Right renal cortex interstitium (tissue), 3 donors: ENCODE results near the gene SLC25A22. TPM values are rescaled to one million over a fixed set of nuclear protein-coding genes. Genes with fewer than 3 reads are reported as not detected.

Source experiments
- DNase-seq, 3 donors: peaks; one replicate each; pipeline ENCODE4 v3.0.0-alpha.2; 2013; ENCODE audit warnings: low read depth in 3 of 3, low spot score in 2 of 3
- polyA plus RNA-seq, 3 donors: library from polyadenylated mRNA; unstranded; fragments of 120-200 nt; gene quantifications; one replicate each; pipeline ENCODE4 v1.2.1, GENCODE V29; 2013; ENCODE audit not compliant: insufficient read length in 3 of 3

Gene SLC25A22
- polyA plus RNA-seq, 3 donors, result 10.8 to 11.5 (median 10.9) TPM

DNA sequence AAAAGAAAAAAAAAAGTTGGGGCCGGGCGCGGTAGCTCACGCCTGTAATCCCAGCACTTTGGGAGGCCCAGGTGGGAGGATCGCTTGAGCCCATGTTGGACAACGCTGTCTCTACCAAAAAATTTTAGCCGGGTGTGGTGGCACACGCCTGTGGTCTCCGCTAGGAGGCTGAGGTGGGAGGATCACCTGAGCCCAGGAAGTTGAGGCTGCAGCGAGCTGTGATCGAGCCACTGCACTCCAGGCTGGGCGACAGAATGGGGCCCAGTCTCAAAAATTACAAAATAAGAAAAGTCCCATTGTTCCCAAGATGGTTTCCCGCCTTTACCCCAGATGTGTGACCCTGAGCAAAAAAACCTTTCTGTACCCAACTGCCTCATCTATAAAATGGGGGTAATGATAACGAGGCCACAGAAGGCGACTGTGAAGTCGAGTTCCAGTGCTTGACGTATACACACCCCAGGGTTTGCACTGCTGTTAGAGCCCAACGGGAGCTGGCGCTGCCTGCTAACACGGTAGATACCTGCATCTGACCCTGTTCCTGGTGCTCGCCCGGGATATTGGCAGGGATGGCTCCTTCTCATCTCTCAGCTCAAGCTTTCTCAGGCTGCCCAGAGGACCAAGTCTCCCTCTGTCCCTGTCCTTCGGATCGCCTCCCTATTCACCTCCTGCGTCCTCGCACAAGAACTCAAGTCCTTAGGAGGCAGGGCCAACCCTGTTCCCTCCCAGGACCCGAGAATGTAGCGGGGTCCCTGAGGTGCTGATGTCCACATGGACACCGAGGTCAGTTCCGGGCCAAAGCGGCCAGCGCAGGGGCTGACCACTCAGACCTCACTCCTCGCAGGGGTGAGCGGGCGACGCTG, 10.6 kb upstream of the SLC25A22 start:
- DNase-seq, result no peak

DNA sequence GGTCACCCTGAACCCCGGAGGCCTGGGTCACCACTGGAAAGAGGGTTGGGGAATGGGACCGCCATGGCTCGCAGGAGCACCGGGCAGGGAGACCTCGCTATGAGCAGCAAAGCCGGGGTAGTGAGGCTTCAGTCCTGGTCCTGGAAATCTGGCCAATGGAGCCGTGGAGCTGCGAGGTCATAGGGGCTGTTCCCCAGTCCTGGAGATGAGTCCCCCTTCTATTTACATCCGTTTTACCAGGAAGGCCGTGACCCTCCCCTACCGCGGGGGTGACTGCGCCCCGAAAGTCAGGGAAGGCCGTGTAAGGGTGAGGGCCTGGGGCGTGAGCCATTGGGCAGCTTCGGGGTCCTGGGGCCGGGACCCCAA, 6.5 kb upstream of the SLC25A22 start:
- DNase-seq, result no peak

DNA sequence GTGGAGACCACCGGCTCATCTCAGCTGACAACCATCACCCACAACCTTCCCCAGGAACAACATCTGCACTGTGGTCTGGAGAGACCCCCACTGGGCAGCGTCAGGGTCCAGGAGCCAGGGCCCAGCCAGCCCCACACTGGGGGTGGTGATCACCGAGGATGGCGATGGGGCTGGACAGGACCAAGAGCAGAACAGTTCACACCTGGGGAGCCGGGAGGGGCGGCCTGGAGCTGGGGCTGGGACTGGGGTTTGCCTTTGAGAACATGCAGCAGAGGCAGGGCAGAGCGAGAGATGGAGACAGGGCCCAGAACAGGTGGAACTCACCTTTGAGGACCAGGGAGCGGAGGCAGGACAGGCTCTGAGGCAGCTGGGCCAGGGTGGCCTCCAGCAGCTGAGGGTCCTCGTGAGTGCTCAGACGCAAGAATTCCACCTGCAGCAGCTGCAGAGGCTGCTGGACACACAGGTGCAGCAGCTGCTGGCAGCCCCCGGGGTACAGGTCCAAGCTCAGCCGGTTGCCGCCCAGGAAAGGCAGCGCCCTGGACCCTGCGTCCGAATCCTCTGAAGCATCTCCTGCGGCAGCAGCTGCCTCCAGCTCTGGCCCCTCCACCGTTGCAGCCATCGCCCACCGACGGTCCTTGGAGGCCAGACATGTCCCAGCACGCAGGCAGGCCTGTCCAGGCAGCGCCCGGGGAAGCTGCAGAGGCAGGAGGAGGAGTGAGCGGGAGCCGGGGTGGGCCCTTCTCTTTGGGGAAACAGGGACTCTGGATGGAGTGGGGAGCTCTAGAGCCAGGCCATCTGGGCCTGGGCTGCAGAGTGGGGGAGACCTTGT, 5.9 kb upstream of the SLC25A22 start:
- DNase-seq, result no peak

GRCh38 chr11:803467-803742, 5.3 kb upstream of the SLC25A22 start:
- DNase-seq, result no peak

DNA sequence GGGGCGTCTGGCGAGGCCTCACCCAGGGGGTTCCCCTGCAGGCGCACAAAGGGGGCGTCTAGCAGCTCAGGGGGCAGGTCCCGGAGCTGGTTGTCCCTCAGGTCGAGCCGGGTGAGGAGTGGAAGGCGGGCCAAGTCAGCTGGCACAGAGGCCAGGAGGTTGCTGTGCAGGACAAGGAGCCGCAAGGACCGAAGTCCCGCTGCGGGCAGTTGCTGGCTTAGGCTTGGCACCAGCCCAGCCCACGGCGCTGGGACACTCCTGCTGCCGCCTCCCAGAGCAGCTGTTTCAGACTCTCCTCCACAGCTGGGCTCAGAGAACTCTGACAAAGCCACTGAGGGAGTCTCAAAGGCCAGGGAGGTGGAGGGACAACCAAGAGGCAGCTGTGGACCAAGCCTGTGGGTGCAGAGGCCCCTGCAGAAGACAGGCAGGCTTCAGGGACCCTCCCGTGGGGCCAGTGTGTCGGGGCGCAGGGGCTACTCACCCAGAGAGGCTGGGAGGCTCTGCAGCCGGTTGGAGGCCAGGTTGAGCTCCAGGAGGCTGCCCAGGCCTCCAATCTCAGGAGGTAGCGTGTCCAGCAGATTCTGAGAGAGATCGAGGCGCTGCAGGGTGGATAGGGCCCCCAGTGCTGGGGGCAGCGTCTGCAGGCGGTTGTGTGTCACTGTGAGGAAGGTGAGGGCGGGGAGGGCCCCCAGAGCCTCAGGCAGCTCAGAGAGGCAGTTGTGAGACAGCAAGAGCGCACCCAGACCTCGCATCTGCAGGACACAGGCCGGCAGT, 4.8 kb upstream of the SLC25A22 start:
- DNase-seq, result no peak

DNA sequence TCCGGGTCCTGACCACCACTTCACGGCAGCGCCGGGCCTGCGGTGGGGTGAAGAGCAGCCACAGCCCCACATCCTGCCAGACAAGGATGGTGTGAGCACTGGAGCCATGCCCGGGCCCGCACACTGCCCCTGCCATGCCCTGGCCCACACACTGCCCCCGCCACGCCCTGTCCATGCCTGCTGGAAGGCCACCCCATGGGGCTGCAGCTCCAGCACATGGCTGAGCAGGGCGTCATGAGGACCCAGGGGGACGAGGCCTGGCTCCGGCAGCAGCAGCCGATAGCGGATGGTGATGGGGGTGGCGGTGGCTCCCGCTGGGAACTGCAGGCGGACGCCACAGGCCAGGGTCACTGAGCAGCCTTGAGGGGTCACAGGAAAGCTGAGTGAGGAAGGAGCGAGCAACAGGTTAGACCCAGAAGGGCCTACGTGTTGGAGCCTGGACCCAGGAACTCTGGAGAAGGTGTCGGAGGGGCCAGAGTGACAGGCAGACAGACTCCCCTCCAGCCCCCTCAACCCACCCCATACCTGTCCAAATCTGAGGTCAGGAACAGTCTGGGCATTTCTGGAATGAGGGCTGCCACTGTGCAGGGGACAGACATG, 4.0 kb upstream of the SLC25A22 start:
- no peak for DNase-seq

- DNase-seq, result no peak
Measured at GRCh38 chr11:801097-801780, 3.2 kb upstream of the SLC25A22 start.

DNA sequence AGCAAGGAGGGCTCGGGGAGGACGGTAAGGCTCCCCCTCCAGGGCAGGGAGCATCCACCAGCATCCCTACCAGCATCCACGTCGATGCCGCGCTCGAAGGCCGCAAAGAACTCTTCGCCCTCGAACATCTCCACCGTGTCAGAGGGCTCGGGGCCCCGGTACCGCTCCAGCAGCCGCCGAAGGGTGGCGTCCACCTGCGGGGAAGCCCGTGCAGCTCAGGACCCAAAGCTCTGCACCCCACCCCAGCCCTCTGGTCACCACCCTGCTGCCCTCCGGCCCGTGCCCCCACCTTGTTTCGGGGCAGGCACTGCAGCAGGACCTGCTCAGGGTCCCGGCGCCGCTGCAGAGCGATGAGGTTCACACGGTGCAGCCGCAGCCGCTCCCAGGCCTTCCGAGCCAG, 2.4 kb upstream of the SLC25A22 start:
- DNase-seq, result no peak

- no peak for DNase-seq
Measured at GRCh38 chr11:799641-800316, 1.7 kb upstream of the SLC25A22 start.

GRCh38 chr11:797296-798092, 587 bp downstream of the SLC25A22 start:
- DNase-seq, result peak in 1 of 3 donors; percentile 70

DNA sequence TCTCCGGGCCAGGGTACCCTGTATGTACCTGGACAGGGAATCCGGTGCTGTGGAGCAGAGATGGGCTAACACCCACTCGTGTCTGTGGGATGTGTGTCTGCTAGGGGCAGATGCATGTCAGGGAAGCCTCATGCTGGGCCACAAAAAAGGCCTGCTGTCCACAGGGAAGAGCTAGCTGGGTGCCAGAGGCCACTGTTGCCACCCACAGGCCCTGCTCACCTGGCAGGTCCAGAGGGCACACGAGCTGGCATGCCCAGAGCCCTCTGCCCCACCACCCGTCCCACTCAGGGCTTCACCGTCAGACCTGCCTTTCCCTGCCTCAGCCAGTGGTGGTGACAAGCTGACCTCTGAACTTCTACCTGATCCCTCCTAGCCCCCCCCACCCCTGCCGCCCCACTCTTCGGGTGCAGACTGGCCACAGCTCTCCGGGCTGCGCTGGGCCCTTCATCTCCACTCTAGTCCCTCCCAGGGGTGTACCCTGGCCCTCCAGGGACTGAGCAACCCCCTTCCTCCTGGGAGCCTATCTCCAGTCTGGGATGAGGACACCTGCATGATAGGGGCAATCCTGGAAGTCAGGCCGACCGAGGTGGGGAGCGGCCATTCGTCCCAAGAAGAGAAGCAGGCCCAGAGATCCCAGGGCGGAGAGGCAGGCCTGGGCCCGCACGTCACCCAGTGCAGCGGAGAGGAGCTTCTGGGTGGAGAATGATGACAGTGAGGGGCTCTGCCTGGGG, 1.4 kb downstream of the SLC25A22 start:
- DNase-seq, result no peak

DNA sequence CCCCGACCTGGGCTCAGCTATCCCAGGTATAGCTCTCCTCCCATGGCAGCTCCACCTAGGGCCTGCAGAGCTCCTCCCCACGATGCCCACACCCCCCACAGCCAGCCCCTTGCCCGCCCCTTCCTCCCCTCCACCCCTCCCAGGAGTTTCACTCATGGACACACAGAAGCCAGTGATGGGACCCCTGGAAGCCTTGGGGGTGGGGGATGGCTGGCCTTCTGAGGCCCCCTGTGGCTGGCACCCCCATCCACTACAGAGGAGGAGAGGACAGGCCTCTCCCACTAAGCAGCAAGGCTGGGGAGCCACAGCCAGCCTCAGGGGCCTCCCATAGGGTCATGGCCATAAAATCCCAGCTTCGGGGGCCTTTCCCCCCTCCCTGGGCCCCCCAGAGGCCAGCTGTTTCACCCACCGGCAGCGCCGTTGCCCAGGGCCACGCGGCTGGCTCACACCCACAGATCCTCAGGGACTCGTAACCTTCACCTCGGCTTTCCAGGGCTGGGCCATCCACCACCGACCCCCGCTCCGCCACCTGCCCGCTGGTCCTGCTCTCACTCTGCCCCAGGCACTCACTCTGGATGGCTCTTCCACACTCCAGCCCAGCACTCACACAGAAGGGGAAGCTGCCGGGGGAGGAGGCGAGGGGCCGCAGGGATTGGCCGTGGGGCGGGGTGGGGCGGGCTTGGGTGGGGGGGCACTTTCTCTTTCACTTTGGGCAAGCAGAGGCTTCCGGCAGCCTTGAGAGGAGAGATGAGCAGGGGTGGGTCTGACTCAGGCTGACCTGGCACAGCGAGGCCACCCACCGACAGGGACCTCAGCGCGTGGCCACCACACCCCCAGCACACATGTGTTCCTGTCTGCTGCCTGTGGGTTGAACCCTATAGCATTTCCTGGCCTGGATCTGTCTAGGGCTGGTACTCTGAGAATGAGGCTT, 2.2 kb downstream of the SLC25A22 start:
- DNase-seq, result no peak

- DNase-seq, result no peak
Measured at GRCh38 chr11:794766-795633, 3.1 kb downstream of the SLC25A22 start.

DNA sequence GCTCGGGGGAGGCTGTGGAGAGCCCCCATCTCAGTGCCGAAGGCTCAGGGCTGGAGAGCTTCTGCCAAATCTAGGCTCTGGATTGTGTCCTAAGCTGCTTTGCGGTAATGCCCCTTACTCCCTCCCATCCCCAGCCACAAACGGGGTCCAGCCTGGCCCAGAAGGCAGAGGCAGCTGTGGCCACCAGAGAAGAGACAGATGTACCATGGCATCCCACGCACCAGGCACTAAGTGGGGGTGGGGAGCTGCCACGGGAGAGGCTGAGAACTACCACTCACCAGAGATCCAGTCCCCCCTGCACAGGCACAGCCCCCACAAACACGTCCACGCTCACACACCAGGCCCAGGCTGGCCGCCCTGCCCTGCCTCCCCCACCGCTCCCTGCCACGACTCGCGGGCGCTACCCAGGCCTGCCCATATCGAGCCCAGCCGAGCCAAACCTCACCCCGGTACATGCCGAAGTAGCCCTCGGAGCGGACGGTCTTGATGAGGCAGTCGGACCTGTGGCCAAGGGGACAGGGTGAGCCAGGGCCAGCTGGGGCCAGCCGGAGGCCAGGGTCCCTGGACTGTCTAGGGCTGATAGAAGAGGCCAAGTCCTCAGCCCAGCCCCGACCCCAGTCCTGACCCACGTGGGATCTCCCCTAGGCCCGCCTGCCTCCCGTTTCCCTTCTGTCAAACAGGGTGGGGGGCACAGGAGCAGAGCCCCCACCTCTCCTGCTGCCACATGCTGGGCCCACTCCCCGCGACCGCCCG, 3.9 kb downstream of the SLC25A22 start:
- no peak for DNase-seq

- no peak for DNase-seq
Measured at GRCh38 chr11:793556-793955, 4.5 kb downstream of the SLC25A22 start.

DNA sequence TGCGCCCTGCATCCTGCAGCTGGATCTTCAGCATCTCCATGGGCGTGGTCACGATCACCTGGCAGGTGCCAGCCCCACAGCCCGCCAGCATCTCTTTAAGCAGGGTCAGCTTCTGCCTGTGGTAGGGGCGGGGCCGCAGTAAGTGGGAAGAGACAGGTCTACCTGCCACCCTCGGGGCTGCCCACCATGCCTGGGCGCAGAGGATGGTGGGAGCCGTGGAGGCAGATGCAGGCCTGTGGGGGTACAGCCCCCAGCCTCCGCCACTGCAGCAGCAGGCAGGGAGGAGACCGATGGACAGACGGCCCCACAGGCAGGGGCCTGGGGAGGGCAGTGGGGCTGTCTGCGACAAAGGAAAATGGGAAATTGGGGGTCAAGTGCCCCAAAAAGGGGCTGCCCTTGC, 5.2 kb downstream of the SLC25A22 start:
- DNase-seq, result no peak
